A204.1 (cell line): ENCODE data around the gene MAPKAPK2.

Source experiments
- FAIRE-seq: peaks from 2 replicates; lab custom pipeline; 2012; peaks lifted over from hg19 to GRCh38; lab: Jason Lieb, UNC

MAPKAPK2 gene

DNA sequence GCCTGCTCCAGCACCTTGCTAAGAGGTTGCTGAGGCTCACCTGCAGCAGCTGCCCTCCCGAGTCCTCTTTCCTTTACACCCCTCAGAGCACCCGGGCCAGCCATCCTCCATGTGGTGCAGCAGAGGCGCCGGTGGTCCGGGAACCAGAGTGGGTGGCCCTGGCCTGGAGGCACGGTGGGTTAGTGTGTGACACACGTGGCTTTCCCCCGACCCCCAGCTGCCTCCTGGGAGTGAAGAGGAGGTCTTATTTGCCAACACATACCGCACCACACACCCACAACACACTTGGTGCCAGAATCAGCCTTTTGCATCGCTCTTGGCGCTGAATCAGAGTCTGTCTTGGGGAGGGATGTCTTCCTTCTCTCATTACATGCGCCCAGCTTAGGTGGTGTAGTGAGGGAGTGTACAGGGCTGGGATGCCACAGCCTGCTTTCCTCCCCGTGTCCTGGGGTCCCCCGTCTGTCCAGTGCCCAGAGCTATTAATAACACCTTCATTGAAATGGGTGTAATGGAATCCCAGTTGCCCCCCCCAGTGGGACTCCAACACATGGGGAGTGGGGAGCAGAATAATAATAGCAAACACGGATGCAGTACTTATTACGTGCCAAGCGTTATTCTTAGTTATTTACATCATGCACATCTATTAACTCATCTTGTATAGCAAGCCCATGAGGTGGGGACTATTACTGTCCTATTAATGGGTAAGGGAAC, 38.2 kb downstream of the MAPKAPK2 start:
- no peak for FAIRE-seq

GRCh38 chr1:206723462-206723804, 38.7 kb downstream of the MAPKAPK2 start:
- no peak for FAIRE-seq

- FAIRE-seq, result no peak
These were observed 39.2 kb downstream of the MAPKAPK2 start for GRCh38 chr1:206723805-206724472.

GRCh38 chr1:206725109-206725963, 40.6 kb downstream of the MAPKAPK2 start:
- no peak for FAIRE-seq

DNA sequence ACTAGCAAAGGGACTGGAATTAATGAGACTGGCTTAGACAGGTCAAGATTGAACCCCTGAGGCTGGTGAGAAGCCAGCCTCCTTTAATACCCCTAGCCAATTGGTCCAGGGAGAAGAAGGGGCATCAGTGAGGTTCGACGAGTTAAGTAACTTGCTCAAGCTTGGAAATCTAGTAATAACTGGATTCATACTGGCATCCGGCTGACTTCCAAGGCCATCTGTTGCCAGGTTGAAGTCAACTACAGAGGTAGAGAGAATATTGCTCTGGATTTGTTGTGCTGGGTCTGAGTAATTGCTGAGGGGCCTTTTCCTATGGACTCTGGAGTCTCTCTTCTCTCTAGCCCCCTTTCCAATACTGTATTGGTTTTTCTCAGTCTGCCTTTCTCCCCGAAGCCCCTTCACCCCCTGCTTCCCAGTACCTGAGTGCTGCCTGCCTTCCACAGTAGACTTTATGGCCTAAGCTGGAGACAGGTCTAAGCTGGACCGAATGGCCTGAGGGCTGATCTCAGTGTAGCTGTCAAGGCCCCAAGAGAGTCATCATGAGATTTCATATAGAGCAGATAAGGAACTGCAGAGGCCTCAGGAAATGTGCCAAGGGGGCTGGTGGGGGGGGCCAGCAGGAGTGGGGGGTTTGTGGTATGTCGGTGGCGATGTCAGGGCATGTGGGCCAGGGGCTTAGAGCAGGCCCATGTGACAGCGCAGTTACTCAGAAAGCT, 43.4 kb downstream of the MAPKAPK2 start:
- no peak for FAIRE-seq

DNA sequence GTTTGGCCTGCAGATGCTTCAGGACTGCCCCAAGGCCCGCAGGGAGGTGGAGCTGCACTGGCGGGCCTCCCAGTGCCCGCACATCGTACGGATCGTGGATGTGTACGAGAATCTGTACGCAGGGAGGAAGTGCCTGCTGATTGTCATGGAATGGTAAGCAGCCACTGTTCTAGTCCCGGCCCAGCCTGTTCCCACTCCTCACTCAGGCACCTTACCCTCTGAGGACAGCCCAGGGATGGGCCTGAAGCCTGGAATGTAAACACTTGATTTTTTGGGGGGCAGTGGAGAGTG, 43.9 kb downstream of the MAPKAPK2 start:
- FAIRE-seq, result no peak

- no peak for FAIRE-seq
These were observed 44.3 kb downstream of the MAPKAPK2 start for GRCh38 chr1:206729050-206729449.

GRCh38 chr1:206729507-206729906, 44.8 kb downstream of the MAPKAPK2 start:
- no peak for FAIRE-seq

- no peak for FAIRE-seq
These were observed 47.8 kb downstream of the MAPKAPK2 start for GRCh38 chr1:206732508-206732907.

DNA sequence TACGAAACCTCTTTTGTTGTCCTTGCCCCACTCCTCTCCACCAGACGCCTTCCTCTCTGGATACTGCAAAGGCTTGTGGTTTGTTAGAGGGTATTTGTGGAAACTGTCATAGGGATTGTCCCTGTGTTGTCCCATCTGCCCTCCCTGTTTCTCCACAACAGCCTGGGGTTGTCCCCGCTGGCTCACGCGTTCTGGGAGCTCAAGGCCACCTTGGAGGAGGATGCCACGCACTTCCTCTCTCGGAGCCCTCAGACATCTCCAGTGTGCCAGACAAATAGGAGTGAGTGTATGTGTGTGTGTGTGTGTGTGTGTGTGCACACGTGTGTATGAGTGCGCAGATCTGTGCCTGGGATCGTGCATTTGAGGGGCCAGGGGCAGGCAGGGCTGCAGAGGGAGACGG, 48.3 kb downstream of the MAPKAPK2 start:
- no peak for FAIRE-seq

- no peak for FAIRE-seq
These were observed 49.9 kb downstream of the MAPKAPK2 start for GRCh38 chr1:206734499-206735142.

DNA sequence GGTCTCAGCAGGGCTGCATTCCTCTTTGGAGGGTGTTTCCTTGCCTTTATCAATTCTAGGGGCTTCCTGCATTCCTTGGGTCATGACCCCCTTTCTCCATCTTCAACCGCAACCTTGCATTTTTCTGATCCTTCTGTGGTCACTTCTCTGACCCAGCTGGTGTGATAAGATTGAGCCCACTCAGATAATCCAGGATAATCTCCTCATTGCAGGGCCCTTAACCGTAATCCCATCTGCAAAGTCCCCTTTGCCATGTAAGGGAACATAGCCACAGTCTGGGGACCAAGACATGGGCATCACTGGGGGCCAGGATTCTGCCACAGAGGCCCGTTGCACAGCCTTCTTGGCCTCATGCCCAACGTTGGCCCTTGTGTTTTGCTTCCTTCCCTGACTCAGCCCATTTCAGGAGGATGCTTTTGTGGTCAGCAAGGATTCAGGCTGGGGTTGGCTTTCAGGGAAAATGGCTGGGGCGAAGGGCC, 50.9 kb downstream of the MAPKAPK2 start:
- no peak for FAIRE-seq

DNA sequence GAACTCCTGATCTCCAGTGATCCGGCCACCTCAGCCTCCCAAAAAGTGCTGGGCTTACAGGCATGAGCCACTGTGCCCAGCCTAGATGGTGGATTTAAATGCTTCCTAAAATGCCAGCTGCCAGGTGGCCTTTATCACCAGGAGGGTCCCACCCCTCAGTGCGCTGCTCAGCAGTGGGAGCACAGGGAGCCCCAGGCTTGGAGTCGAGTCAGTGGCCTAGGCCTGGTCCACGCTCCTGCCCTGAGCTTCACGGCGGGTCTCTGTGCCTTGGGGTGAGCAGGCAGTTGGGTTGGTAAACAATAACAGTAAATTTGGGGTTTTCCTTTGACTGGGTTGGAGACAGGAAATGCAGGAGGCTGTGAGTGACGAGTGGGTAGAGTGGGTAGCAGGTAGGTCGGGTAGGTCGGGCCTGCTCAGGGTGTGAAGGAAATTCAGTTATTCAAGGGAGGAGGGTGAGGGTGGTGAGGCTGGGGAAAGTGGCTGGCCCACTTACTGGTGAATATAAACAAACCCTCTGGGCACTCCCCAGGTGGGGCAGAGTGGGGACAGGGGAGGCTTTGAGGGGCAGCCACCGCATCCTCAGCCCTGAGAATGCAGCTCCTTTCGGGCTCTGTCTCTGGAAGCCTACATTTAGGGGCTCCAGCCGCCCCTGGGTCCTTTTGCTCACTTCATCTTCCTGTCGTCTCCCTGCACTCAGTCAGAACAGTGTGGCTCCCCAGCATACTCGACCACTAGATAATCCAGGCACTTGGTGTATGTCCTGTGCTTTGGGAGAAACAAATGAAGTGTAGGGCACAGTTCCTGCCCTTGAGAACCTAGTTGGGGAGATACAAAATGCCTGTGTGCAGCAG, 52.4 kb downstream of the MAPKAPK2 start:
- FAIRE-seq, result no peak

- FAIRE-seq, result no peak
These were observed 53.1 kb downstream of the MAPKAPK2 start for GRCh38 chr1:206737729-206738201.

GRCh38 chr1:206738370-206739366, 54.0 kb downstream of the MAPKAPK2 start:
- FAIRE-seq, result no peak

DNA sequence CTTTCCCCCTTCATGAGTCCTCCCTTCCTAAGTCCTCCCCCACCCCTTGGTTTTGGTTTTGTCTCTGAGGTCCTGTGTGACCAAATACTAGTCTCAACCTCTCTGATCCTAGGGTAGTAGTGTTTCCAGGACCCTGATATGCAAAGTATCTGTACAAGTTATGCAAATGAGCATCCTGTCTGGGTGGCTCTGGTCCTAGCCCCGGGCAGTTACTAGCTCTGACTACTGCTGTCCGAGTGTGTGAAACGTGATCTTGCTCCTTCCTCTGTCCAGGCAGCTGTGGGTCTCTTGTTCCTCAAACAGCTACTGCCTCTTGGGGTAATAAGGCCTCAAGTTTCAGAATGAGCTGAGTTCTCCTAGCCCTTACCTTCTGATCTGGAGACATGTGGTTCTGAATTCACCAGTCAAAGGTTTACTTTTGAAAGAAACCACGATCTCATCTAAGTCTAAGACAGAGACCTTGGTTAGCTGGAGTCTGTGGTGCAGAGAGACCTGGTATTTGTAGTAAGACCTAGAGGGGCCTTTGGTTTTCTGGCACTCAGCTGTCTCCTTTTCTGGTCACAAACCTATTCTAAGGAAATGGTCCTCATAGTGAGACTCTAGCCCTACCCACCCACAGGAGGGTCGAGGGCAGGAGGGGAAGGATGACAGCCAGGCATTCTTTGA, 54.8 kb downstream of the MAPKAPK2 start:
- FAIRE-seq, result no peak

- no peak for FAIRE-seq
These were observed 56.5 kb downstream of the MAPKAPK2 start for GRCh38 chr1:206741142-206741701.

GRCh38 chr1:206742719-206743383, 58.1 kb downstream of the MAPKAPK2 start:
- FAIRE-seq, result no peak
